DOHH2 (cell line): ENCODE measurements around the gene PHC3.

Experiments
- H3F3A ChIP-seq: fragments of 200-600 bp; sonication (generic), shearing (Covaris generic); 2 replicates; pipeline ENCODE4 v1.6.0; 2016; ENCODE audit warnings: antibody characterized with exemption, mild to moderate bottlenecking; ENCODE audit not compliant: control insufficient read depth, insufficient read depth
- H3K27ac ChIP-seq: fragments of 200-600 bp; sonication (generic); 2 replicates; pipeline ENCODE4 v1.5.1; 2014; ENCODE audit warnings: low read depth, mild to moderate bottlenecking, low read length, moderate library complexity
- H3K27me3 ChIP-seq: fragments of 200-600 bp; sonication (generic); 2 replicates; pipeline ENCODE4 v1.6.1; 2014; ENCODE audit warnings: mild to moderate bottlenecking, low read length, mixed read lengths; ENCODE audit not compliant: control insufficient read depth
- H3K36me3 ChIP-seq: fragments of 200-600 bp; sonication (generic); 2 replicates; pipeline ENCODE4 v1.6.1; 2014; ENCODE audit warnings: mild to moderate bottlenecking, low read length, moderate library complexity, mixed read lengths; ENCODE audit not compliant: control insufficient read depth
- H3K4me1 ChIP-seq: fragments of 200-600 bp; sonication (generic); 2 replicates; pipeline ENCODE4 v1.6.1; 2014; ENCODE audit warnings: mild to moderate bottlenecking, low read length, mixed read lengths; ENCODE audit not compliant: control insufficient read depth
- H3K4me2 ChIP-seq: fragments of 200-600 bp; sonication (generic); 2 replicates; pipeline ENCODE4 v1.6.0; 2014; ENCODE audit warnings: mild to moderate bottlenecking, low read length, moderate library complexity
- H3K4me3 ChIP-seq: fragments of 200-600 bp; sonication (generic); 2 replicates; pipeline ENCODE4 v1.5.1; 2014; ENCODE audit warnings: mild to moderate bottlenecking, low read length, mixed read lengths
- H3K79me2 ChIP-seq: fragments of 200-600 bp; sonication (generic); 2 replicates; pipeline ENCODE4 v1.6.1; 2014; ENCODE audit warnings: mild to moderate bottlenecking, low read length, mixed read lengths; ENCODE audit not compliant: control insufficient read depth
- H3K9me2 ChIP-seq: fragments of 200-600 bp; sonication (generic); replicated peaks from 2 replicates; pipeline ENCODE4 v1.6.1; 2014; ENCODE audit warnings: mild to moderate bottlenecking, low read length, mixed read lengths; ENCODE audit not compliant: control insufficient read depth
- H3K9me3 ChIP-seq: fragments of 200-600 bp; sonication (generic); 2 replicates; pipeline ENCODE4 v1.6.1; 2014; ENCODE audit warnings: antibody characterized with exemption, low read length, mixed read lengths; ENCODE audit not compliant: control insufficient read depth, insufficient read depth
- H4K20me1 ChIP-seq: fragments of 200-600 bp; sonication (generic); 2 replicates; pipeline ENCODE4 v1.6.0; 2014; ENCODE audit warnings: low read depth, mild to moderate bottlenecking, antibody characterized with exemption, low read length, moderate library complexity; ENCODE audit not compliant: control insufficient read depth, insufficient read depth
- CTCF ChIP-seq: fragments of 200-600 bp; sonication (generic); IDR thresholded peaks from one replicate; pipeline ENCODE4 v1.5.1; 2014; ENCODE audit warnings: antibody characterized with exemption, mild to moderate bottlenecking, low read depth, low read length; ENCODE audit not compliant: poor library complexity, severe bottlenecking
- EZH2phosphoT487 ChIP-seq: fragments of 200-600 bp; sonication (generic); IDR thresholded peaks from 2 replicates; pipeline ENCODE4 v1.6.1; 2017; ENCODE audit warnings: borderline replicate concordance, mild to moderate bottlenecking, antibody characterized with exemption, low read length, moderate library complexity, mixed read lengths

Gene PHC3

GRCh38 chr3:170079536-170080165 is 101.9 kb downstream of the PHC3 start:
- Histone ChIP-seq H3K9me2 (no peaks in the 10 kb centered on the region), H3K27me3 (no peaks in the 10 kb centered on the region), H3F3A (no peaks in the 10 kb centered on the region), H3K4me1 (peaks cover 16% of the 10 kb centered on the region), H3K4me2 (no peak overlapping the region), H3K79me2 (no peaks in the 10 kb centered on the region), H3K9me3 (no peaks in the 10 kb centered on the region), H3K27ac (no peak overlapping the region), H4K20me1 (no peaks in the 10 kb centered on the region), H3K36me3 (peaks cover 20% of the 10 kb centered on the region), H3K4me3 (no peak overlapping the region)
- no peak for TF ChIP-seq EZH2phosphoT487
- TF ChIP-seq CTCF = no peak

- Histone ChIP-seq H3F3A (no peaks in the 10 kb centered on the region), H3K4me3 (no peak overlapping the region), H3K27me3 (no peaks in the 10 kb centered on the region), H4K20me1 (no peaks in the 10 kb centered on the region), H3K4me2 (no peak overlapping the region), H3K27ac (no peak overlapping the region), H3K9me3 (no peaks in the 10 kb centered on the region), H3K36me3 (peaks cover 16% of the 10 kb centered on the region), H3K79me2 (no peaks in the 10 kb centered on the region), H3K9me2 (no peaks in the 10 kb centered on the region), H3K4me1 (peaks cover 7% of the 10 kb centered on the region)
- TF ChIP-seq EZH2phosphoT487 (no peak), CTCF (peak; percentile 53)
Measured at GRCh38 chr3:170078620-170079281, 102.8 kb downstream of the PHC3 start.

GRCh38 chr3:170077361-170077760 is 104.2 kb downstream of the PHC3 start:
- Histone ChIP-seq H3F3A (no peaks in the 10 kb centered on the region), H3K27ac (no peak overlapping the region), H4K20me1 (no peaks in the 10 kb centered on the region), H3K4me3 (no peak overlapping the region), H3K4me2 (no peak overlapping the region), H3K9me2 (no peaks in the 10 kb centered on the region), H3K9me3 (no peaks in the 10 kb centered on the region), H3K4me1 (no peaks in the 10 kb centered on the region), H3K79me2 (no peaks in the 10 kb centered on the region), H3K36me3 (peaks cover 11% of the 10 kb centered on the region; the same call in 1 of the 2 replicates), H3K27me3 (no peaks in the 10 kb centered on the region)
- no peak for TF ChIP-seq EZH2phosphoT487
- no peak for TF ChIP-seq CTCF
